Spleen (tissue), 11 donors: ENCODE results near the gene RRP1B. TPM values are rescaled to one million over a fixed set of nuclear protein-coding genes. Genes with fewer than 3 reads are reported as not detected.

Experiments used
- DNase-seq: peaks from one replicate; pipeline ENCODE4 v3.0.0-alpha.2; 2020
- H3K27ac ChIP-seq, 8 donors: fragments of 200-600 bp; sonication (generic) in 7 of 8; 1 replicate in 4 of 8; 2 replicates in 4 of 8; pipeline versions ENCODE4 v1.5.0 to v1.8.0; 2016 to 2021; ENCODE audit warnings: inconsistent platforms in 4 of 8, mild to moderate bottlenecking in 4 of 8, moderate library complexity in 1 of 8
- H3K27me3 ChIP-seq, 7 donors: fragments of 200-600 bp; sonication (generic) in 6 of 7; replicated peaks in 1 of 7; 1 replicate in 4 of 7; 2 replicates in 3 of 7; pipeline versions ENCODE4 v1.5.0 to v1.8.0; 2016 to 2021; ENCODE audit warnings: inconsistent platforms in 3 of 7, mild to moderate bottlenecking in 1 of 7
- H3K36me3 ChIP-seq, 6 donors: fragments of 200-600 bp; sonication (generic) in 5 of 6; 1 replicate in 4 of 6; 2 replicates in 2 of 6; pipeline versions ENCODE4 v1.5.0 to v1.8.0; 2016 to 2021; ENCODE audit warnings: inconsistent platforms in 2 of 6
- H3K4me1 ChIP-seq, 6 donors: fragments of 200-600 bp; sonication (generic) in 5 of 6; 1 replicate in 3 of 6; 2 replicates in 3 of 6; pipeline versions ENCODE4 v1.5.0 to v1.8.0; 2016 to 2021; ENCODE audit warnings: inconsistent platforms in 3 of 6
- H3K4me3 ChIP-seq, 8 donors: fragments of 200-600 bp; sonication (generic) in 7 of 8; 1 replicate in 4 of 8; 2 replicates in 4 of 8; pipeline versions ENCODE4 v1.5.0 to v1.8.0; 2016 to 2021; ENCODE audit warnings: inconsistent platforms in 4 of 8, mild to moderate bottlenecking in 4 of 8, moderate library complexity in 2 of 8
- H3K9me3 ChIP-seq, 8 donors: fragments of 200-600 bp; sonication (generic) in 7 of 8; 1 replicate in 4 of 8; 2 replicates in 4 of 8; pipeline versions ENCODE4 v1.5.0 to v1.8.0; 2016 to 2021; ENCODE audit warnings: inconsistent platforms in 4 of 8
- POLR2A ChIP-seq, 3 donors: fragments of 450-650 bp; IDR thresholded peaks; one replicate each; pipeline ENCODE4 v1.5.1; 2017; ENCODE audit warnings: antibody characterized with exemption in 3 of 3, mild to moderate bottlenecking in 1 of 3
- POLR2AphosphoS5 ChIP-seq, 3 donors: sonication (generic); formaldehyde crosslinking; IDR thresholded peaks; one replicate each; pipeline ENCODE4 v1.5.1; 2017; ENCODE audit warnings: antibody characterized with exemption in 3 of 3
- WGBS, 5 donors: extraction: QIAGEN DNeasy Blood & Tissue Kit in 3 of 5; methylation state at CpG; one replicate each; pipeline versions ENCODE4 v1.1.5 to v1.1.7; 2013 to 2018; 5-methylcytosine and 5-hydroxymethylcytosine counted together
- intact Hi-C: fragments of 100-400 bp; cut with DNase I; formaldehyde crosslinking; loops from one replicate; pipeline ENCODE4 v1.15.0; 2023; ENCODE audit warnings: low total_unique reads
- polyA plus RNA-seq, 3 donors: library from polyadenylated mRNA; stranded (reverse); fragments of 200-250 nt; gene quantifications; one replicate each; pipeline ENCODE4 v1.2.1, GENCODE V29; 2013
- total RNA-seq, 7 donors: library from RNA; depleted of rRNA in 3 of 7; stranded (reverse); fragments of >200 nt in 3 of 7; fragmentation: NEBNext Ultra II Directional in 4 of 7; extraction: Animal tissue kit (Norgen Biotek cat#: 25700) in 4 of 7; gene quantifications; one replicate each; pipeline versions ENCODE4 v1.1.0 to v1.2.1, GENCODE V29; 2016 to 2021
- TF ChIP-seq, protein P1 (sequence below), 11 experiments: fragments of 200-600 bp in 7 of 11; fragments of 450-650 bp in 4 of 11; sonication (generic) in 4 of 11; IDR thresholded peaks in 8 of 11; conservative IDR thresholded peaks in 3 of 11; 1 replicate in 7 of 11; 2 replicates in 4 of 11; pipeline versions ENCODE4 v1.4.0 to v1.8.0; 2016 to 2021; ENCODE audit warnings: antibody characterized with exemption in 11 of 11, inconsistent platforms in 4 of 11, mild to moderate bottlenecking in 1 of 11
- donor health status: healthy with polysubstance abuse.
- donor health status: DM: no; HTN: no; CAD: no; lungs with moderate emphysema.
- donor health status: DM: no; HTN: no; CAD: no.
- donor health status: Bipolar disorder and iron deficiency.
- donor health status: healthy.
- donor health status: DM: no; HTN: no; CAD: no.
- donor health status: DM: yes; HTN: yes; CAD: no.

Gene RRP1B
- total and polyA plus RNA-seq, 10 donors: 7.9 to 28.9 (median 25.4) TPM

DNA sequence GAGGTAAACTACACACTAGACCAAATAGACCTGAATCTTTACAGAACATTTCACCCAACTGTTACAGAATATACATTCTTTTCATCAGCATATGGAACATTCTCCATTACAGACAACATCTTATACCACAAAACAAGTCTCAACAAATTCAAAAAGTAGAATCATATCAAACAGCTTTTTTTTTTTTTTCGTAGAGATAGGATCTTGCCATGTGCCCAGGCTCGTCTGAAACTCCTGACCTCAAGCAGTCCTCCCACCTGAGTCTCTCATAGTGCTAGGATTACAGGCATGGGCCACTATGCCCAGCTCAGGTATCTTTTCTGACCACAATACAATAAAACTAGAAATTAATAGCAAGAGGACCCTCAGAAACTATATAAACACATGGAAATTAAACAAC, 36.6 kb upstream of the RRP1B start:
- Histone ChIP-seq H3K4me1 (peaks cover 0 to 3% (median 0%) of the 10 kb centered on the region in 6 donors), H3K27ac (no peak overlapping the region), H3K27me3 (no peaks in the 10 kb centered on the region), H3K9me3 (peaks cover 0 to 22% (median 19%) of the 10 kb centered on the region in 8 donors), H3K36me3 (no peaks in the 10 kb centered on the region), H3K4me3 (no peak overlapping the region)
- 73 to 87% (median 80%) methylated on average over 2 of the region's 2 CpGs for WGBS, 5 donors
- intact Hi-C loops: no loop called here
- TF ChIP-seq, protein P1, sequence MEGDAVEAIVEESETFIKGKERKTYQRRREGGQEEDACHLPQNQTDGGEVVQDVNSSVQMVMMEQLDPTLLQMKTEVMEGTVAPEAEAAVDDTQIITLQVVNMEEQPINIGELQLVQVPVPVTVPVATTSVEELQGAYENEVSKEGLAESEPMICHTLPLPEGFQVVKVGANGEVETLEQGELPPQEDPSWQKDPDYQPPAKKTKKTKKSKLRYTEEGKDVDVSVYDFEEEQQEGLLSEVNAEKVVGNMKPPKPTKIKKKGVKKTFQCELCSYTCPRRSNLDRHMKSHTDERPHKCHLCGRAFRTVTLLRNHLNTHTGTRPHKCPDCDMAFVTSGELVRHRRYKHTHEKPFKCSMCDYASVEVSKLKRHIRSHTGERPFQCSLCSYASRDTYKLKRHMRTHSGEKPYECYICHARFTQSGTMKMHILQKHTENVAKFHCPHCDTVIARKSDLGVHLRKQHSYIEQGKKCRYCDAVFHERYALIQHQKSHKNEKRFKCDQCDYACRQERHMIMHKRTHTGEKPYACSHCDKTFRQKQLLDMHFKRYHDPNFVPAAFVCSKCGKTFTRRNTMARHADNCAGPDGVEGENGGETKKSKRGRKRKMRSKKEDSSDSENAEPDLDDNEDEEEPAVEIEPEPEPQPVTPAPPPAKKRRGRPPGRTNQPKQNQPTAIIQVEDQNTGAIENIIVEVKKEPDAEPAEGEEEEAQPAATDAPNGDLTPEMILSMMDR (IDR thresholded peaks at IDR 0.05 in 8 of 11, conservative IDR thresholded peaks at IDR 0.05 in 3 of 11): no peak
- TF ChIP-seq POLR2AphosphoS5 (IDR thresholded peaks at IDR 0.05) (no peak), POLR2A (IDR thresholded peaks at IDR 0.05) (no peak)
- DNase-seq: no peak

DNA sequence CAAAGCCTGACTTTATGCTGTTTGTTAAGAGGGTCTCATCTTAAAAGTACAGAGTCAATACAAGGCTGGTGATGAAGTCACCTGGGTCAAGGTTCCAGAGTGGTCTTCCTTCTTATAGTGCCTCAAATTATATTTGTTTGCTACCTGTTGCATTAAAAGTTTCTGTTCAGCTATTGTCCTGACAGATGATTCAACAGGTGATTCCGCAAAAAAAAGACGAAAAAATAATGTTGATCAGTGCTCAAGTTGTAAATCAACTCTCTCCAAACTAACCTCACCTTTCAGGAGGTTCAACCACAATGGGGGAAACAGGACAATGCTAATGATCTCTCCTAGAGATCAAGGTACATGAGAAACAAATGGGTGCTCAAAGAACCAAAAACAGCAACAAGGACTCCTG, 35.8 kb upstream of the RRP1B start:
- H3K4me1 ChIP-seq: peaks cover 0 to 3% (median 0%) of the 10 kb centered on the region in 6 donors
- DNase-seq: no peak
- no peak overlapping the region for H3K27ac ChIP-seq
- no peaks in the 10 kb centered on the region for H3K27me3 ChIP-seq
- no peak overlapping the region for H3K4me3 ChIP-seq
- H3K9me3 ChIP-seq: peaks cover 0 to 26% (median 21%) of the 10 kb centered on the region in 8 donors
- no peaks in the 10 kb centered on the region for H3K36me3 ChIP-seq
- TF ChIP-seq, protein P1 (IDR thresholded peaks at IDR 0.05 in 8 of 11, conservative IDR thresholded peaks at IDR 0.05 in 3 of 11): no peak
- TF ChIP-seq POLR2AphosphoS5 (IDR thresholded peaks at IDR 0.05) (no peak), POLR2A (IDR thresholded peaks at IDR 0.05) (no peak)
- intact Hi-C loops: no loop called here
- WGBS, 5 donors: 91 to 95% (median 95%) methylated on average over 2 of the region's 2 CpGs

DNA sequence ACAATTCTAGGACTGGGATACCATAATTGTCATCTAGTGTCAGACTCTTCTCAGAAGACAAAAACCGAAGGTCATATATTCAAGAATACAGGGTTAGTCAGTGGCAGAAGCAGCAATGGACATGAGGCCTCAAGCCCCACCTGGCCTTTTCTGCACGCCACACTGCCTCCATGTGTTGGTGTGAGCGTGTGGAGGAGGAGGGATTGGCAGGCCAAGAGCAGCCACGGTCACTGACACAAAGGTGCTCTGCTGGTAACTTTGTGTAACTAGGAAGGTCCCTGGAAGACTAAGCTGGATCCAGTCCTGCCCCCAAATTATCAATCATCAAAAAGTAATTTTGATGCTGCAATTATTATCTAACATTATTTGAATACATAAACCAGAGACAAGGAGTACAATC, 35.0 kb upstream of the RRP1B start:
- intact Hi-C loops: no loop called here
- Histone ChIP-seq H3K27ac (no peak overlapping the region), H3K27me3 (no peaks in the 10 kb centered on the region), H3K4me3 (no peak overlapping the region), H3K4me1 (peaks cover 0 to 3% (median 0%) of the 10 kb centered on the region in 6 donors), H3K9me3 (peaks cover 0 to 31% (median 27%) of the 10 kb centered on the region in 8 donors), H3K36me3 (no peaks in the 10 kb centered on the region)
- TF ChIP-seq POLR2AphosphoS5 (IDR thresholded peaks at IDR 0.05) (no peak), POLR2A (IDR thresholded peaks at IDR 0.05) (no peak)
- TF ChIP-seq, protein P1 (IDR thresholded peaks at IDR 0.05 in 8 of 11, conservative IDR thresholded peaks at IDR 0.05 in 3 of 11): no peak
- 83 to 92% (median 86%) methylated on average over 4 of the region's 4 CpGs for WGBS, 5 donors
- DNase-seq: no peak

DNA sequence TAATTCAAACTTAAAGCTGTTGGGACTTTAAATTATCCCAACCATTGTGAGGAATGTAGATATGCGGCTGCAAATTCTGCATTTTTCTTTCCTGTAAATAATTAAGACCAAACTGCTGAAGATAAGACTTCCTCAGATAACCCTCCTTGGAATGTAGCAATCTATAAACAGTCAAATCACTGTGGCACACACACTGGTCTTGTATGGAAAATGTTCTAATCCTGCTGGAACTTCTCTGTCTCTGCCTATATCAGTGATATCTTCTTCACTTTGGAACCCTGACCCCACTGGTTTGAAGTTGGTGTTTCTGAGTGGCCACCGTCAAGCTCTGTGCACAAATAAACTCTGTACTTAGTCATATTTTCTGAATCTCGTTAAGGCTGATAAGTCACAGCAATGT, 33.0 kb upstream of the RRP1B start:
- peaks cover 0 to under 1% (median 0%) of the 10 kb centered on the region in 6 donors for H3K4me1 ChIP-seq
- TF ChIP-seq POLR2A (IDR thresholded peaks at IDR 0.05) (no peak), POLR2AphosphoS5 (IDR thresholded peaks at IDR 0.05) (no peak)
- TF ChIP-seq, protein P1 (IDR thresholded peaks at IDR 0.05 in 8 of 11, conservative IDR thresholded peaks at IDR 0.05 in 3 of 11): no peak
- no peak for DNase-seq
- intact Hi-C loops: no loop called here
- H3K27me3 ChIP-seq: no peaks in the 10 kb centered on the region
- no peak overlapping the region for H3K4me3 ChIP-seq
- 53 to 73% (median 60%) methylated on average over 3 of the region's 3 CpGs for WGBS, 5 donors
- H3K36me3 ChIP-seq: no peaks in the 10 kb centered on the region
- no peak overlapping the region for H3K27ac ChIP-seq
- H3K9me3 ChIP-seq: peaks cover 0 to 11% (median 8%) of the 10 kb centered on the region in 8 donors
